GM23338 (cell line): ENCODE results near the gene PKNOX2.

Experiments used
- EZH2 ChIP-seq: fragments of 200-600 bp; sonication (generic); IDR thresholded peaks from one replicate; pipeline ENCODE4 v1.8.0; 2017; ENCODE audit warnings: antibody characterized with exemption, mild to moderate bottlenecking, low read depth; ENCODE audit not compliant: unreplicated experiment
- EZH2phosphoT487 ChIP-seq: fragments of 200-600 bp; sonication (generic); IDR thresholded peaks from one replicate; pipeline ENCODE4 v1.8.1; 2018; ENCODE audit warnings: antibody characterized with exemption; ENCODE audit not compliant: unreplicated experiment
- JUNB ChIP-seq: IDR thresholded peaks from one replicate; pipeline ENCODE4 v1.6.1; 2016; ENCODE audit warnings: antibody characterized with exemption; ENCODE audit not compliant: unreplicated experiment
- POLR2AphosphoS5 ChIP-seq: IDR thresholded peaks from 2 replicates; pipeline ENCODE4 v1.6.1; 2016; ENCODE audit warnings: antibody characterized with exemption, low read depth
- REST ChIP-seq: IDR thresholded peaks from one replicate; pipeline ENCODE4 v1.6.1; 2018; ENCODE audit warnings: antibody characterized with exemption; ENCODE audit not compliant: unreplicated experiment
- ZNF331 ChIP-seq: fragments of 250-450 bp; sonication (Bioruptor Pico); IDR thresholded peaks from 2 replicates; pipeline ENCODE4 v1.5.0; 2020; ENCODE audit warnings: low read depth, mild to moderate bottlenecking, moderate library complexity
- TF ChIP-seq, protein P1 (sequence below), 2 experiments: fragments of 200-600 bp in 1 of 2; sonication (generic) in 1 of 2; conservative IDR thresholded peaks; 2 replicates each; pipeline versions ENCODE4 v1.5.1 to v1.6.1; 2016 to 2017; ENCODE audit warnings: antibody characterized with exemption in 2 of 2, low read depth in 2 of 2, mild to moderate bottlenecking in 2 of 2, moderate library complexity in 1 of 2

- TF ChIP-seq, protein P1, sequence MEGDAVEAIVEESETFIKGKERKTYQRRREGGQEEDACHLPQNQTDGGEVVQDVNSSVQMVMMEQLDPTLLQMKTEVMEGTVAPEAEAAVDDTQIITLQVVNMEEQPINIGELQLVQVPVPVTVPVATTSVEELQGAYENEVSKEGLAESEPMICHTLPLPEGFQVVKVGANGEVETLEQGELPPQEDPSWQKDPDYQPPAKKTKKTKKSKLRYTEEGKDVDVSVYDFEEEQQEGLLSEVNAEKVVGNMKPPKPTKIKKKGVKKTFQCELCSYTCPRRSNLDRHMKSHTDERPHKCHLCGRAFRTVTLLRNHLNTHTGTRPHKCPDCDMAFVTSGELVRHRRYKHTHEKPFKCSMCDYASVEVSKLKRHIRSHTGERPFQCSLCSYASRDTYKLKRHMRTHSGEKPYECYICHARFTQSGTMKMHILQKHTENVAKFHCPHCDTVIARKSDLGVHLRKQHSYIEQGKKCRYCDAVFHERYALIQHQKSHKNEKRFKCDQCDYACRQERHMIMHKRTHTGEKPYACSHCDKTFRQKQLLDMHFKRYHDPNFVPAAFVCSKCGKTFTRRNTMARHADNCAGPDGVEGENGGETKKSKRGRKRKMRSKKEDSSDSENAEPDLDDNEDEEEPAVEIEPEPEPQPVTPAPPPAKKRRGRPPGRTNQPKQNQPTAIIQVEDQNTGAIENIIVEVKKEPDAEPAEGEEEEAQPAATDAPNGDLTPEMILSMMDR (conservative IDR thresholded peaks at IDR 0.05; ENCODE audit: low read depth in 2 of 2): no peak
- TF ChIP-seq ZNF331 (CRISPR knock-in tag) (no peak), EZH2 (no peak), POLR2AphosphoS5 (no peak), EZH2phosphoT487 (no peak), REST (no peak), JUNB (no peak)
Observed at GRCh38 chr11:125306476-125306875, 141.9 kb downstream of the PKNOX2 start.
